MCF 10A (cell line): ENCODE results near the gene GMDS. TPM values are rescaled to one million over a fixed set of nuclear protein-coding genes. Genes with fewer than 3 reads are reported as not detected.

Source experiments
- BruUV-seq: library from RNA; stranded (reverse); fragments of 400-500 nt; replicated peaks from 2 replicates; lab custom pipeline; 2021; lab: Mats Ljungman, UMichigan
- CTCF ChIA-PET: fragments of 300-600 bp; sonication (Branson Sonifier 250); formaldehyde crosslinking; extraction: SDS; loops from one replicate; lab custom pipeline; 2021; ENCODE audit warnings: antibody characterized with exemption, inconsistent platforms; lab: Yijun Ruan, JAX
- POLR2A ChIA-PET: fragments of 300-600, 350-650 bp; sonication (Branson Sonifier 250); formaldehyde crosslinking; extraction: SDS; loops from one replicate; lab custom pipeline; 2020; ENCODE audit warnings: antibody characterized with exemption, inconsistent platforms; lab: Yijun Ruan, JAX
- DNase-seq: peaks from one replicate; pipeline ENCODE4 v3.0.0-alpha.2; 2018; ENCODE audit not compliant: unreplicated experiment
- H3K27ac Mint-ChIP-seq: one replicate; pipeline ENCODE4 v1.8.0; 2022; ENCODE audit warnings: mild to moderate bottlenecking, low read depth, mixed read lengths; ENCODE audit not compliant: unreplicated experiment
- H3K27me3 Mint-ChIP-seq: one replicate; pipeline ENCODE4 v1.8.0; 2022; ENCODE audit warnings: mixed read lengths; ENCODE audit not compliant: insufficient read depth, unreplicated experiment
- H3K36me3 Mint-ChIP-seq: one replicate; pipeline ENCODE4 v1.8.0; 2022; ENCODE audit warnings: mild to moderate bottlenecking, moderate library complexity, mixed read lengths; ENCODE audit not compliant: insufficient read depth, unreplicated experiment
- H3K4me1 Mint-ChIP-seq: one replicate; pipeline ENCODE4 v1.8.0; 2022; ENCODE audit warnings: mixed read lengths; ENCODE audit not compliant: insufficient read depth, unreplicated experiment
- H3K4me3 Mint-ChIP-seq: one replicate; pipeline ENCODE4 v1.8.0; 2022; ENCODE audit warnings: mild to moderate bottlenecking, moderate library complexity, mixed read lengths; ENCODE audit not compliant: unreplicated experiment
- H3K9me3 Mint-ChIP-seq: one replicate; pipeline ENCODE4 v1.8.0; 2022; ENCODE audit warnings: mixed read lengths; ENCODE audit not compliant: unreplicated experiment
- CTCF ChIP-seq: fragments of 200-600 bp; IDR thresholded peaks from one replicate; pipeline ENCODE4 v1.8.0; 2022; ENCODE audit warnings: antibody characterized with exemption, mild to moderate bottlenecking; ENCODE audit not compliant: unreplicated experiment
- intact Hi-C: fragments of 100-400 bp; cut with micrococcal nuclease; formaldehyde crosslinking; loops from 2 replicates; pipeline ENCODE4 v1.14.1; 2022
- total RNA-seq: library from RNA; stranded (reverse); gene quantifications from 2 replicates; pipeline ENCODE4 v1.2.3, GENCODE V29; 2022

GMDS gene
- total RNA-seq, 1 experiment from 2014 or later = 24.9 TPM

- CTCF ChIA-PET = interaction anchor here (0.6 to 1.4 kb wide), 3 partner anchors 9 to 490 kb away, joined by 4 to 8 read pairs (median 4); no protein-coding TSS in a partner anchor
- Mint-ChIP-seq H3K4me1 (no peaks in the 10 kb centered on the region), H3K9me3 (no peaks in the 10 kb centered on the region), H3K4me3 (peak overlapping the region; percentile 92), H3K27ac (peak overlapping the region; percentile 97), H3K27me3 (no peaks in the 10 kb centered on the region), H3K36me3 (peaks cover 7% of the 10 kb centered on the region)
- peak; percentile 47 for DNase-seq
- POLR2A ChIA-PET = interaction anchor here (0.6 to 1.5 kb wide), 3 partner anchors 72 to 740 kb away, joined by 3 to 5 read pairs (median 3); no protein-coding TSS in a partner anchor
- intact Hi-C loops = loop anchor here (2.0 to 5.0 kb wide), 2 partner anchors 178 to 339 kb away; no protein-coding TSS in a partner anchor
- no TSS peak for BruUV-seq
- TF ChIP-seq CTCF = no peak
Observed at GRCh38 chr6:1613688-1614447, 631.5 kb downstream of the GMDS start.

- Mint-ChIP-seq H3K4me3 (peak overlapping the region; percentile 92), H3K27me3 (no peaks in the 10 kb centered on the region), H3K9me3 (no peaks in the 10 kb centered on the region), H3K27ac (peak overlapping the region; percentile 97), H3K36me3 (peaks cover 7% of the 10 kb centered on the region), H3K4me1 (no peaks in the 10 kb centered on the region)
- ChIA-PET POLR2A (interaction anchor here (0.6 to 3.8 kb wide), 9 partner anchors 24 to 495 kb away, joined by 3 to 68 read pairs (median 5); no protein-coding TSS in a partner anchor), CTCF (interaction anchor here (0.6 to 3.1 kb wide), 4 partner anchors 10 to 491 kb away, joined by 3 to 24 read pairs (median 4); no protein-coding TSS in a partner anchor)
- intact Hi-C loops = loop anchor here (2.0 to 5.0 kb wide), 2 partner anchors 179 to 339 kb away; no protein-coding TSS in a partner anchor
- TF ChIP-seq CTCF = no peak
- no peak for DNase-seq
- BruUV-seq = no TSS peak
Observed at GRCh38 chr6:1613346-1613687, 632.1 kb downstream of the GMDS start.

- Mint-ChIP-seq H3K27ac (peak overlapping the region; percentile 97), H3K4me3 (peak overlapping the region; percentile 92), H3K27me3 (no peaks in the 10 kb centered on the region), H3K36me3 (peaks cover 7% of the 10 kb centered on the region), H3K4me1 (no peaks in the 10 kb centered on the region), H3K9me3 (no peaks in the 10 kb centered on the region)
- intact Hi-C loops = loop anchor here (1.0 to 5.0 kb wide), 4 partner anchors 73 to 491 kb away; no protein-coding TSS in a partner anchor
- no TSS peak for BruUV-seq
- CTCF ChIA-PET = interaction anchor here (0.8 to 3.5 kb wide), 6 partner anchors 17 to 498 kb away, joined by 3 to 24 read pairs (median 11); no protein-coding TSS in a partner anchor
- peak; percentile 66 for DNase-seq
- TF ChIP-seq CTCF = no peak
- POLR2A ChIA-PET = interaction anchor here (0.6 to 3.8 kb wide), 11 partner anchors 15 to 743 kb away, joined by 3 to 68 read pairs (median 5); no protein-coding TSS in a partner anchor
Observed at GRCh38 chr6:1612974-1613306, 632.5 kb downstream of the GMDS start.
